ENCODE results near the gene NRARP.

DNA sequence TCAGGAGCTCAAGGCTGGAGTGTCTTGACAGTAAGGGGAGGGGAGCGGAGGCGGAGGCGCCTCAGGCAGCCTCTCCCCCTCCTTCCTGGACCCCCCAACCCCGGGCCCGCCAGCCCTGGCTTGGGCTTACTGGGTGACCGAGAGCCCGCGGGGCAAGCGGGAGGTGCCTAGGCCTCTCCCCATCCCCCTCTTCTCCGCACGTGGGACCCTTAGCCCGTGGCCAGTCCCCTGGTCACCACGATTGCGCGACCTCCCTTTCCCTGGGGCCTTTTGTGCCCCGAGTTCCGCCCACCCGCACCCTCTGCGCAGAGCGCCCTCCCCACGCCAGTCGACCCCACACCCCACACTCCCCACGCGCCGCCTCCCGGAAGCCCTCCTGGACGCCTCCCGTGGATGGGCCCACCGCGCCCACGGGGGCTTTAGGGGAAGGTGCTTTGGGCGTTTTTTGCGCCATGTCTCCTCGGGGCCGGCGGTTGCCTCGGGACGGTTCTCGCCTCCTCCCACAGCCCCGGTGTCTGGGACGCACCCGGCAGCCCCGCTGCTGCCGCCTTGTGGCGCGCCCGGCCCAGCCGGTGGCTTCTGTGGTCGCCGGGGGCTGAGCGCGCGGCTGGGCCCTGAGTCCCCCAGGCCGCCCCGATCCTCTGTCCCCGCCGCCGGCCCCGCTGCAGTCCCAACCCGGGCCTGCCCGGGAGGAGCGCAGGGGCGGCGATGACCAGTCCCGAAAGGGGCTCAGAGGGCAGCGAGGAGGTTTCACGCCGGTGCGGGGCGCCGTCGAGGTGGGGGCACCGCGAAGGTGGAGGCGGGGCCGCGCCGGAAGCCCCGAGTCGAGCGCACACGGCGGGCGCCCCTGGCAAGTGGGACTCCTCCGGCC, 21.4 kb downstream of the NRARP start:
- TF ChIP-seq CTCF (IDR thresholded peaks at IDR 0.05; ENCODE audit: low read depth, low read length, poor library complexity, severe bottlenecking) (peak; percentile 39), EZH2phosphoT487 (IDR thresholded peaks at IDR 0.05; ENCODE audit: borderline replicate concordance, low read length) (no peak)
